GM19025 (cell line): ENCODE measurements around the gene FBLN2.
A peak's percentile ranks its signal among the peaks of the same experiment; 100 is the strongest.

Experiments
- ATAC-seq: cut with Tn5 transposase; IDR thresholded peaks from one replicate; pipeline ENCODE4 v1.9.1; 2021; ENCODE audit warnings: mild to moderate bottlenecking, low read depth, moderate library complexity; ENCODE audit not compliant: unreplicated experiment

Gene FBLN2

DNA sequence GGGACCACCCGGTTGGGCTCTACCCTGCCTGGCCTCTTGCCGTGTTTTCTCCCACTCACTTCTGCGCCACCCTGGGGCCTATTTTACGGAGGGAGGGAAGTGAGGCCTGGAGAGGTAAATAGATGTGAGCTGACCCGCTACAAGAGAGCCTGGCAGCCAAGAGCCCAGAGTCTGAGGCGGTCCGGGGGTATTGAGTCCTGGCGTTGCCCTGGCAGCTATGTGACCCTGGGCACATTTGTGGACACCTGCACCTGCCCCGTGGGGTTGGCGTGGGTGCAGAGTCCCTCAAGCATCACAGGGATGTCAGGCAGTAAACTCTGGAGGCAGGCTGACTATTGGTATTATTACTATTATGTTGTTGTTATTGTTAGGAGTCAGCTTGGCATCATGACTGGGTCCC, 85.7 kb downstream of the FBLN2 start:
- ATAC-seq = no peak

DNA sequence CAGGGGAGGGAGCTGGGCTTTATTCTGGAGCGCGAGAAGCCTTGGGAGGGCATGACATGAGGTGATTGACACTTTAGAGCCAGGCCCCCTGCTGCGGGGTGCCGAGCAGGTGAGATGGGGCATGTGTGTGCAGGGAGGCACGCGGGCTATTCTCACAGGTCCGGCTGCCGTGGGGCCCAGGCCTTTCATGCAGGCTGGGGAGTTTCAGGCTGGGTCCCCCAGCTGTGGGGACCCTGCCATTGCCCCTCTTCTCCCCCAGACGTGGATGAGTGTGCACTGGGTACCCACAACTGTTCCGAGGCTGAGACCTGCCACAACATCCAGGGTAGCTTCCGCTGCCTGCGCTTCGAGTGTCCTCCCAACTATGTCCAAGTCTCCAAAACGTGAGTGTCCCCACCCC, 87.3 kb downstream of the FBLN2 start:
- no peak for ATAC-seq

DNA sequence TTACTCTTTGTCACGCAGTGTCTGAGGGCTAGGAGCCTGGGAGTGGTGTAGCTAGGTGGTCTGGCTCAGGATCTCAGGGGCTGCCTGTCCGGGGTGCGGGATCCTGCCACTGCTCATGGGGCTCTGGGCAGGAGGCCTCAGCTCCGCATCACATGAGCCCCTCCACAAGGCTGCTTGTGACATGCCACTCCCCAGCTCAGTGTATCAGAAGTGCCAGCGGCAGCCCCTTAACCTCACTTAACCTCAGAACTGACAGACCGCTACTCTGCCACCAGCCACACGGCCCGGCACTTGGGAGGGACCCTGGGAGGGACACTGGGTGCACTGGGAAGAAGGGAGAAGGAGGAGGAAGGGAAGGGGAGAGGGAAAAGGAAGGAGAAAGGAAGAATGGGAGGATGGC, 87.9 kb downstream of the FBLN2 start:
- no peak for ATAC-seq

DNA sequence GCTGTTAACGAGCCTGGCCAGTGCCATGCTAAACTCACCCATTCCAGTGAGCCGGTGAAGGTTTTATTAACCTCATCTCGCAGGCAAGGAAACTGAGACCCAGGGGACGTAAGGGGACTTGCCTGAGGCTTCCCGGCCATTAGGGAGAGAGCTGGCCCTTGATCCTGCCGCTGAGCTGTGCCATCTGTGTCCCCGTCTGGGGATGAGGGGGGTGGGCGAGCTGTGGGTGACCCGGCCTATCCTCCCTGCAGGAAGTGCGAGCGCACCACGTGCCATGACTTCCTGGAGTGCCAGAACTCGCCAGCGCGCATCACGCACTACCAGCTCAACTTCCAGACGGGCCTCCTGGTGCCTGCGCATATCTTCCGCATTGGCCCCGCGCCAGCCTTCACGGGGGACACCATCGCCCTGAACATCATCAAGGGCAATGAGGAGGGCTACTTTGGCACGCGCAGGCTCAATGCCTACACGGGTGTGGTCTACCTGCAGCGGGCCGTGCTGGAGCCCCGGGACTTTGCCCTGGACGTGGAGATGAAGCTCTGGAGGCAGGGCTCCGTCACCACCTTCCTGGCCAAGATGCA, 88.5 kb downstream of the FBLN2 start:
- no peak for ATAC-seq

DNA sequence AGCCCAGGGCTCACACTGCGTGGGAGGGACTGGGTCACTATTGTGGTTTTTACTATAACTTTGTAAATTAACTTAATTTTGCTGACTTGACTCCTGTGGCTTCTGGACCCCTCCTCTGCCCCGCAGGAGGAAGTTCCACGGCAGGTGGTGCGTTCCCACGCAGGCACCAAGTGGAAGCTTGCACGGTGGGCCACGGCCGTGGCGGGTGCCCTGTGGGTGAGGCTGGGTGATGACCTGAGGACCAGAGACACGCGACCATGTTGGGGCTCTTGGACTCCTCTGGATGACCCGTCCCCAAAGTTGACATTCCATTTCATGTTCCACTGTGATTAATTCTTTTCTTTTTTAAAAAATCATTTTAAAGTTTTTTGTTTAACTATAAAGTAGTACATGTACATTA, 89.0 kb downstream of the FBLN2 start:
- no peak for ATAC-seq

DNA sequence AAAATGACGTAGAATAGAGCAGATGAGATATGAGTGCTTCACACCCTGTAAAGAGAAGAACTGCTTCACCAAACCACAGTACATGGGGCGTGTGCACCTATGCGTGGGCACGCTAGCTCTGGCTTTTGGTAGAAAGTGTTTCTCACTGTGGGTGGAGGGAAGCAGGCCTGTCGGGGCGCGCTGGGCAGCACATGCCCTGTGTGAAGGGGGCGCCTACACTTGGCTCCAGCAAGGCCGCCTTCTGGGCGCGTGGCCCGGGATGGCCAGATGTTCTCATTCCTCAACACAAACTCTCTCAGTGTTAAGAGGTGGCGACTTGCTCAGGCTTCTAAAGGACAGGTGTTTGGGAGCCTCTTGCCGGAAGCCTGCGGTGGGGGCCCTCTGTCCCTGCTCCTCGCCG, 90.0 kb downstream of the FBLN2 start:
- no peak for ATAC-seq

DNA sequence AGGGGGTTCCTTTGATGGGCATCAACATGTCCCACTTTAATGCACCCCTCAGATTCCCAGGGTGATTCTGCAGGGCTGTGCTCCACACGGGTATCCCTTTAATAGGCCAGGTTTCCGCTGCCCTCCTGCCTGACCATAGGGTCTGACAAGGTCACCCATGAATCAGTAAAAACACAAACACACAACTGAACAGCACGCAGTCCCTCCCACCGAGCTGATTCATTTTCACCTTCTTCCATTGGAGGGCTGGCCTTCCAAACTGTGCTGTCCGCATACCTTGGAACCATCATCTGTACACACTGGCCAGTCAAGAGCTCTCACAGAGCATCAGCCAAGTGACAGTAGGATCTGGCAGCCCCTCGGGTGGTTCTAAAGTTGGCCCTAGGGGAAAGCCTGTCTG, 93.7 kb downstream of the FBLN2 start:
- no peak for ATAC-seq

DNA sequence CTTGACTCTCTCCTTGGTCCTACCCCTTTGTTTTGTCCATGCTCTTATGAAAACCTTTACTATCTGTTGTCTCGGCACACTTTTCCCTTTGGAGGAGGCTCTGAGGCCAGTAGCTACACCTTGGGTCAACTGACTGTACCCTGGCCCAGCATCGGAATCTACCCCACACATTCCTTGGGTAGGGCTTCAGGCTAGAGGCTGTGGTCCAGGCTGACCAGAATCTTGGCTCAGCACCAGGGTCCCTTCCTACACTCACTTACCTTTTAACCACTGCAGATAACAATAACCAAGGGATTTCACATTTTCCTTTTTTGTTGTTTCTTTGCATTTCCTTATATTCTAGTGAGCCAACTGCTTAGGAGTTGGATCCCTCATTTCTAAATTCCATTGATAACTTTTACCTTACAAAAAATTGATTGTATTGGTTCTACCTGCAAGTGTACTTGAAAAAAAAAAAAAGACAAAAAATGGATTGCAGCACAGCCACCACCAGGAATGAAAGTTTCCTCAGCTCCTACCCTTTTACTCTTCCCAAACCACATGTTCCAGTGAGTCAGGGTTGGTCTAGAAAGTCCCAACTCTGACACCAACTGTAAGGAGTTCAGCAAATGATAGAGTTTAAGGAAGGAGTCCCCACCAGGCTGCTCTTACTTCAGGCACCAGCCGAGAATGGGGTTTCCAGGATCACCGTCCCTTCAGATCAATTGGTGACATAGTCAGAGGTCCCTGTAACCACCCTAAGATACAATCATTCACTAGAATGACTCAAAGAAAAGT, 95.6 kb downstream of the FBLN2 start:
- ATAC-seq = no peak

DNA sequence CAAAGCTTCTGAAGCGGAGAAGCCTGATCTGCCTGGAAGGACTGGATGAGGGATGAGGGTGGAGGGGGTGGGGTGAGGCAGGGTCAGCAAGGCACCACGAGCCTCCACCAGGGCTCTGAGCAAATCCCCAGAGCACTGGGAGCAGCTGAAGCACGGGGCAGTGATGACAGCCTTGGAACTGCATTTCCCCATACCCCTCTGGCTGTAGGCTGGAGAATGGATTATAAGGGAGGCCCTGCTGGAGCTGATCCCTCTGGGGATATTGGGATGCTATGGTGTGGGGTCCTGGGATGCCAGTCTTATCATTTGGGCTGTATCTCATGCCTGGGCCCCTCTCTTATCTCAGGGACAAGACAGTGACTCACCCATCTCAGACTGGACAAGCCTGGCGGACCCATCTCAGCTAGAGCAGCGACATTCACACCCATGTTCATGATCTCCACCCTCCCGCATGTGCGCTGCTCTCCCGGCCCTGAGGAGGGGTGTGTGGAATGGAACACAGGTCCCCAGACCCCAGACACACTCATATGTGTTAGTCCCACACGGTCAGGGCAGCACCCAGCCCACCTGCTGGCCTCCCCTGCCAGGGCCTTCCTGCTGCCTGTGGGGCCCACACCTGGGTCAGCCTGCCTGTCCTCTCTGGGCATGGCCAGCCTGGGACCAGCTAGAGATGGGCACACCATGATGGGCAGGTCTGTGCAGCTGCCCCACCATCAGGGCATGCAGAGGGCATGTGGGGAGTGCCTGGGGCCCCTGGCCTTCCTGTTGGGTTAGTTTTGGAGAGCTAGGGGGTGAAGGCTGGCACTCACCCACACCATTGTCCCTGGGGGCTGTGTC, 97.1 kb downstream of the FBLN2 start:
- no peak for ATAC-seq

DNA sequence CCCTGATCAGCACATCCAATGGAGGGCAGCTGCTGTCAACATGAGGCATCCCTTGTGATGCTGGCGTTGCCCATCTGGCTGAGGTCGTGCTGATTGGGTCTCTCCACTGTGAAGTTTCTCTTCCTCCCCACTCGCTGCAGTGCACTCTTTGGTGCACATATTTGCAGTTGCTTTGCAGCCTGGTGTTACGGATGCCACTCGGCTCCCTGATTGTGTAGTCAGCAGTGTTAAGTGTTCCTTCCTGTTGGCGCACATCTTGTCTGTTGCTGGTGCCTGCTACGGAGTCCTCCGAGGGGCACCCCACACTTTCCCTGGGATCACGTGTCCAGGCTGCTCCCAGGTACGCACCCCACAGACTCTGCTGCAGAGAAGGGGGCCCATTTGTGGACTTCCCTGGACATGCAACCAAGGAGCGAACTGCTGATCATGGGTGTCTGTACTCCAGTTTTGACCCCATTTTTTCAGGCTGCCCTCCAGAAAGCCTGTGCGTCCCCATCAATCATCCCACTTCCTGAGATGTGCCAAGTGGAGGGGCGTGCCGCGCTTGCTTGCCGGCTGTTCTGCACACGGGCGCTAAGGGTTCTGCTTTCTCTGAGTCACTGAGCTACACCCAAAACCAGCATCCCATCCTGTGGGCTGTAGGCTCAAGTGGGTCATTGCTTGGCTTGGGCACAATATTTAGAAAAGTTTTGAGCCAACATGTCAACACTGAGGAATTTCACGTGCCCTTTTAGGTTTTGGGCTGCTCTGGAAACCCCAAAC, 98.6 kb downstream of the FBLN2 start:
- no peak for ATAC-seq

DNA sequence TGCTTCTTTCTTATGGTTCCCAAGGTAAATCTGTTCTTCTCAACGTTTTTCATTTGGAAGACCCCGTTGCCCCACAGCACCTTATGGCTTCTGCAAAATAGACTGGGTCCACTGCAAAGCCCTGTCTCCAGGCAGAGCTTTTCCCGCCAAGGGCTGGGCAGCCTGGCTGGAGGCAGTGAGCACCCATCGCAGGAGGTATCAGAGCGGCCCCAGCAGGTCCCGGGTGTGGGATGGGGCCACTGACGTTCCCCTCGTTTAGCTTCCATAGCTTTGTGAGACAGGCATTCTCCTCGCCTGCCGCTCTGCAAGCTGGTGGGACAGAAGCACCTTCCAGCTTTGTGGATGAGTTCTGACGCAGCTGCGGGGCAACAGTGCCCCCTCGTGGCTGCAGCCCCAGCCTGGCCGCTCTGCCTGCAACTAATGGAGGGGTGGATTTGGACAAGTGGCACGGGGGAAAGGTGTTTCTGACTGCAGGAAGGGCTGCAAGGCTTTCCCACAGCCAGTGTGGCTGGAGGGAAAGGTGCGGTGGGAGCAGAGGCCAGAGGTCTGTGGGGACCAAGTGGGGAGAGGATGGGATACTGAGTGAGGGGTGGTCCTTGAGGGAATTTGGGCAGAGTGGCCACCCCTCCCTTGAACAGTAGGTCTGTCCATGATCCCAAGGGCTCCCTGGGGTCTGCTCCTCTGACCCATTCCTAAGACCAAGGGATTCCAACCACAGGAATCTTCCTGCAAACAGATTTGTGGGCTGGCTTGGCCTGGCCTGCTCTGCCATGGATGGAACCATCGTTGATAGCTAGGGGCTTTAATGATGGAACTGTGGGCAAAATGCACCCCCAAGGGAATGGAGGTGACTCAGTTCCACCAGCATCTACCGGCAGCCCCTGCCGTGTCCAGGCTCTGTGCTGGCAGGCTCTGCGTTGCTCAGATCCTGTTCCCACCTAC, 99.4 kb downstream of the FBLN2 start:
- peak; percentile 47 for ATAC-seq

DNA sequence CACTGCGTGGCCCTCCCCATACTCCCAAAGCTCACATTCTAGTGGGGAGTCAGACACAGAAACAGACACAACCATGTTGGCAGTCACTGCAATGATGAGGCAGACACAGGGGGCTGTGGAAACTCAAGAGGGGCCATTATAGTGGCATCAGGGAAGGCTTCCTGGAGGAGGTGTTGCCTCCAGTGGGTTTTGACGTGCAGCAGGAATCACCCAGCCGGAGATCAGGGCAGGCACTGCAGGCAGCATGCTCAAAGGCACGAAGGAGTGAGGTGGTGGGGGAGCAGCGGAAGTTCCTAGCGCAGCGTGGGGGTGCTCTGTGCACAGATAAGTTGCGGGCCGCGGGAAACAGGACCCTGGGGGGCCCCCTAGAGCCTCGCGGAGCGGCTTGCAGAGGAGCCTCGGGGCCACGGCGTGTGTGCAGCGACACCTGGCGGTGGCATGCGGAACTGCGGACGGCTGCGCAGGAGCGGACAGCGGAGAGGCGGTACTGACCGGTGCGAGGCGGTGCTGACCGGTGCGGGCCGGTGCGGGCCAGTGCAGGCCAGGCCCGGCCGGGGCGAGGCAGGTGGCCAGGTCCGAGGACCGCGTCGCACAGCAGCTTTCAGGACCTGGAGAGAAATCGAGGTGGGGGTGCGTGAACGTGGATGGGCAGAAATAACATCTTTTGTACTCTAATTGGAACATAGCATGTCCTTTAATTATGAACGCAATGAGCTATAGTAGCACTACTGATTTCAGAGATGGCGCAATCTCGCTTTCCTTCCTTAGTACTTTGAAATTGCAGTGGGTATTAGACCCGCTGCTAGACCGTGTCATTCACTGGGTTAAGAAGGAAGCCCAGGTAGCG, 101.5 kb downstream of the FBLN2 start:
- no peak for ATAC-seq

DNA sequence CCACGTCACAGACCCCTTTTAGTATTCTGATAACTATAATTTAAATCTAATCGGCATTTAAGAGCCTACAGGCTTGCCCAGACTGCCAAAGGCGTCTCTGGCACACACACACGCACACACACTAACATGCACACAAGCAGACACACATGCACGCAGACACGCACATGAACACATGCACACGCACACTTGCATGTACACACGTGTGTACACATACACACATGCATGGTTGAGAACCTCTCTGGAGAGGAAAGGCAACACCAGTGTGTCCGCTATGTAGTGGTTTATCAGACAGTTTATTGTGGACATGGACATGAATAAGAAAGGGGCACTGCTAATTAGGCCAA, 102.1 kb downstream of the FBLN2 start:
- ATAC-seq = no peak

DNA sequence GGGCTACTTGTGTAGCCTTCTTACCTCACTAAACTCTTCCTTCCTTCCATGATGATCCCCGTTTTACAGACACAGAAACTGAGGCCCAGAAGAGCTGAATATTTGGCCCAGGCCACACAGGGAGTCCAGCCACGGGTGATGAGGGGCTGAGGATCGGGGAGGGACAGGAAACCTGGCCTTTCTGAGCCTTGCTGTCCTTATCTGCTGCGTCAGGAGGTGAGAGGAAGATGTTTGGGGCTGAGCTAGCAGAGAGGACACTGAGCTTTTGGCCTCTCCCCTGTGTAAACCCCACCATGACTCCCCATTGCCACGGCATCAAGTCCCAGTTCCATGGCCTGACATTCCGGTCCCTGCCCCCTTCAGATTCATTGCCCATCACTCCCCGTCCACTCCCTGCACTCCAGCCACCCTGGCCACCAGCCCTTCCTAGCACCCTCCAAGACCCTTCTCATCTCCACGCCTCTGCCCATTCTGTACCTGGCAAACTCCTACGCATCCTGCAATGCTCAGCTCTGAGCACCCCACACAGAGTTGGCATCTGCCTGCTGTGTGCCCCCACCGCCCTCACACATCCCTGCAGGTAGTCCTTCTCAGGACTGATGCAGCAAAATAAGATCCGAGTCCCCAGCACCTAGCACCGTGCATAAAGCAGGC, 103.0 kb downstream of the FBLN2 start:
- no peak for ATAC-seq

DNA sequence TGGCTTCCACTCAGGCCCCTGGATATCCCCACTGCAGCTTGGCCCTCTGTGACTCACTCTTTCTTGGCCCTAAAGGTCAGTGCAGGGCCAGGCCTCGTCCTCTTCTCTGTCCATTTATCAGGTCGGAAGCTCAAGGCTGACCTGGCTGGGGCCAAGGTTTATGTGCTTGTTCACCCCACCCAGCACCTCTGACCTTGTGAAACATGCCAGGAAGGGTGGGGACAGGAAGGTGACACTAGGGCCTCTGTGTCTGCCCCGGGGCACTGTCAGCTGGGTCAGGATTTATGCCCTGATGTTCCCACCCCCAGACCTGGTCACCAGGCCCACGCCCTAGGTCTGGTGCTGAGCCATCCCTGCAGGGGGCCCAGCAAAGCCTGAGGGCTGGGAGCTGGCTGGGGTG, 103.8 kb downstream of the FBLN2 start:
- ATAC-seq = no peak

DNA sequence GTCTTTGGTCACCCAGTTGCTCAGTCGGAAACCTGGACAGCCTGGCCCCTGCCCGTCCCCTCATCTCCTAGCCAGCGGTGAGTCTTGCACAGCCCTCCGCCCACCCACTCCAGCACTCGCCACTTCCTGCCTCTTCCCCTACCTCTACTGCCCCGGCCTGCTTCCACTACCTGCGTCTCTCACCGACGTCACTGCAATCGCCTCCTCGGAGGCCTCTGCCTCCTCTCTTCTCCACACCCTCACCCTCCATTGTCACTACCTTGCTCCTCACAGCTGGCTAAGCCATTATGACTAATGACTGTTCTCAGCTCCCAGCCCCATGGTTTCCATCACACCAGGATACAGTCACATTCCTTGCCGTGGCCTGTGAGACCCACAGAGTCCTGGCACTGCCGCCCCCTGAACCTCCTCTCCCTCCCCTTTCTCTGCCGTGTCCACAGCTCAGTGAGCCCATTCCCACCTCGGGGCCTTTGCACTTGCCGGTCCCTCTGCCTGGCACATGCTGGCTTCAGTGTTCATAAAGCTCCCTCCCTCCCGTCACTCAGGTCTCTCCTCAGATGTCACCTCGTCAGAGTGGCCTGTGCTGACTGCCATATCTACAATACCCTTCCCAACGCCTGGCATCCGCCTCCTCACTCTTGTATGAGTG, 104.8 kb downstream of the FBLN2 start:
- no peak for ATAC-seq

DNA sequence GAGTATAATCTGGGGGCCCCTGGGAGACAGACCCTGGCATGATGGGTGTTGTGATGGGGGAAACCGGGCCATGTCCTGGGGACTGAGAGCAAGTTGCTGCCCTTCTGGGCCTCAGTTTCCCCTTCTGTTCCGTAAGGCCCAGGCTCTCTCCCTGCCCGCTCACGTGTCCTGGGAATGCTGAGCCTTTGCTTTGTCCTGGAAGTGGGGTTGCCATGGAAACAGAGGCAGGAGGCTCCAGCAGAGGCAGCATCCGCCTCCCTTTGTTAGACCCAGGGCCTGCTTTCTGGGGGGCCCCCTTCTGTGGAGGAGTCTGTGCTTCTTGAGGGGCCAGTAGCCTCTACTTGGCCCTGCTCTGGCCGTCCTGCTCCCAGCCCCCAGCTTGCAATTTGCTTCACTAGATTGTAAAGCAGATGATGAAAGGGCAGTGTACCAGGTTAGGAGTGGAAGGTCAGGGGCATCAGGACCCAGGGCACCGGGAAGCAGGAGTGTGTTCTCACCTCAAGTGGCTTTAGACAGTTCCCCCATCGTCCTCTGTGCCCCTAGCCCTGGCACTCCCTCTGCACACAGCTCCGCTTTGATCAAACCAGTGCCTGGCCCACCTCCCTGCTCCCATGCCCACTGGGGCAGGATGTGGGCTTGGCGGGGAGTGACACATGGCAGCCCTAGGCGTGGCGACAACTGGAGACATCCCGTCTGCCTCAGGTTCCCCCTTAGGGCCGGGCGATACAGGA, 105.6 kb downstream of the FBLN2 start:
- ATAC-seq = no peak
